Right lobe of liver (tissue), 4 donors: ENCODE measurements around the gene LIN7B.

Experiments used
- CTCF ChIP-seq, 4 donors: fragments of 200-600 bp in 3 of 4; fragments of 450-650 bp in 1 of 4; IDR thresholded peaks; one replicate each; pipeline versions ENCODE4 v1.5.1 to v1.8.0; 2016 to 2022; ENCODE audit warnings: antibody characterized with exemption in 4 of 4, mild to moderate bottlenecking in 2 of 4
- POLR2A ChIP-seq: fragments of 450-650 bp; IDR thresholded peaks from one replicate; pipeline ENCODE4 v1.6.1; 2017; ENCODE audit warnings: antibody characterized with exemption, mild to moderate bottlenecking
- donor health status: DM: no; HTN: no; CAD: no.
- donor health status: DM: no; HTN: no; CAD: no.
- donor health status: DM: no; HTN: yes; CAD: no.

- no peak for TF ChIP-seq CTCF (IDR thresholded peaks at IDR 0.05)
- TF ChIP-seq POLR2A: no peak
Observed at GRCh38 chr19:49111218-49111998, 2.8 kb upstream of the LIN7B start.
